ENCODE measurements around the gene OR4E1. TPM values are rescaled to one million over a fixed set of nuclear protein-coding genes. Genes with fewer than 3 reads are reported as not detected.
"Not testable (repeated sequence)": the region's sequence is repeated elsewhere in the genome, so short reads cannot be mapped to it uniquely, and the experiment has no call there.

Gene OR4E1
- total RNA-seq = 0.05 TPM in 1 of 2 replicates, not detected in the other

DNA sequence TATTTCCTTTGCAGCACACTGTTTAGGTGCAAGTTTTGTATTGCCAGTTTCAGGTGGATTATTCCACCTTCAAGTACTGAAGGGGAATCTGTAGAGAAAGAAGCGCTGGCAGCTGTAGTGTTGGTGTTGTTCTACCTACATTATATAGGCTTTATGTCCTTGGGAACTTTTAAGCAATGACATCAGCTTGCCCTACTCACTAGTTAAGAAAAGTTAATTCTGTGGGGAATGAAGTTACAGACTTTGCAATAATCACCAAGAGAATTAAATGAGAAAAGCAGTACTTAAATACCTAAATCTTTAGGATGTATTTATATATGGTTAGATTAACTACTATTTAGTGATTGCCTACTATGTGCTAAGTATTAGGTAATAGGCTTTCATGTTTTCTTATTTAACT lies at the start of gene OR4E1:
Gene OR4E1, minus strand, starts transcription at position 101 of the 400 bp plus-strand sequence. CDS start 2,883 bp downstream, outside the sequence.
- intact Hi-C loops (cut with micrococcal nuclease) = no loop called here

GRCh38 chr14:21721504-21721903 lies 47.9 kb upstream of the OR4E1 start:
- intact Hi-C loops (cut with micrococcal nuclease) = loop anchor here (5.0 kb wide), 1 partner anchor 806 kb away; no protein-coding TSS in a partner anchor

- intact Hi-C loops (cut with micrococcal nuclease) = loop anchor here (5.0 kb wide), 1 partner anchor 807 kb away; no protein-coding TSS in a partner anchor
Measured at GRCh38 chr14:21719841-21720240, 46.2 kb upstream of the OR4E1 start.

GRCh38 chr14:21714318-21714929 lies 40.8 kb upstream of the OR4E1 start:
- intact Hi-C loops (cut with micrococcal nuclease) = no loop called here

- intact Hi-C loops (cut with micrococcal nuclease) = no loop called here
Measured at GRCh38 chr14:21712036-21712435, 38.4 kb upstream of the OR4E1 start.

- intact Hi-C loops (cut with micrococcal nuclease) = no loop called here
Measured at GRCh38 chr14:21711360-21711961, 37.8 kb upstream of the OR4E1 start.

- intact Hi-C loops (cut with micrococcal nuclease) = no loop called here
Measured at GRCh38 chr14:21704338-21704737, 30.7 kb upstream of the OR4E1 start.

GRCh38 chr14:21703357-21704326 lies 30.0 kb upstream of the OR4E1 start:
- intact Hi-C loops (cut with micrococcal nuclease) = no loop called here

- intact Hi-C loops (cut with micrococcal nuclease) = no loop called here
Measured at GRCh38 chr14:21702316-21702715, 28.7 kb upstream of the OR4E1 start.

GRCh38 chr14:21699551-21699950 lies 25.9 kb upstream of the OR4E1 start:
- intact Hi-C loops (cut with micrococcal nuclease) = no loop called here

- intact Hi-C loops (cut with micrococcal nuclease) = not testable (repeated sequence)
Measured at GRCh38 chr14:21698538-21698937, 24.9 kb upstream of the OR4E1 start.

DNA sequence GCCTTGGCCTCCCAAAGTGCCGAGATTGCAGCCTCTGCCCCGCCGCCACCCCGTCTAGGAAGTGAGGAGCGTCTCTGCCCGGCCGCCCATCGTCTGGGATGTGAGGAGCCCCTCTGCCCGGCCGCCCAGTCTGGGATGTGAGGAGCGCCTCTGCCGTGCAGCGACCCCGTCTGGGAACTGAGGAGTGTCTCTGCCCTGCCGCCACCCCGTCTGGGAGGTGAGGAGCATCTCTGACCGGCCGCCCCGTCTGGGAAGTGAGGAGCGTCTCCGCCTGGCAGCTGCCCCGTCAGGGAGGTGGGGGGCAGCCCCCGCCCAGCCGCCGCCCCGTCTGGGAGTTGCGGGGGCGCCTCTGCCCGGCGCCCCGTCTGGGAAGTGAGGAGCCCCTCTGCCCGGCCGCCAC lies 24.0 kb upstream of the OR4E1 start:
- intact Hi-C loops (cut with micrococcal nuclease) = not testable (repeated sequence)

DNA sequence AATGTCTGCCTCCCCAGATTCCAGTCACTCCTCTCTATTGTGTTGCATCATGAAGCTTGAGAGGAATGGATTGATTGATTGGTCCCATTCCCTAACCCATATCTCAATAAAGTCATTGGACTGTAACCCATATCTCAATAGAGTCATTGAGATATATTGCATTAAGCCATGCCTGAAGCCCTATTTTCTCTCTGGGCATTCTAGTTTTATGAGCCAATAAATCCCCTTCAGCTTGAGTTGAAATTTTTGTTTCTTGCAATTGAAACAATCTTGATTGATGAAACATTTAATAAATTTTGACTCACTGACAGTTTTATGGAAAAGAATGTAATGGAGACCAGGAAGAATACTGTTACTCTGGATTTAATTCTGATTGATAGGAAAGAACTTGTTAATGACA lies 20.8 kb upstream of the OR4E1 start:
- intact Hi-C loops (cut with micrococcal nuclease) = no loop called here

- intact Hi-C loops (cut with micrococcal nuclease) = no loop called here
Measured at GRCh38 chr14:21686468-21686867, 12.8 kb upstream of the OR4E1 start.

DNA sequence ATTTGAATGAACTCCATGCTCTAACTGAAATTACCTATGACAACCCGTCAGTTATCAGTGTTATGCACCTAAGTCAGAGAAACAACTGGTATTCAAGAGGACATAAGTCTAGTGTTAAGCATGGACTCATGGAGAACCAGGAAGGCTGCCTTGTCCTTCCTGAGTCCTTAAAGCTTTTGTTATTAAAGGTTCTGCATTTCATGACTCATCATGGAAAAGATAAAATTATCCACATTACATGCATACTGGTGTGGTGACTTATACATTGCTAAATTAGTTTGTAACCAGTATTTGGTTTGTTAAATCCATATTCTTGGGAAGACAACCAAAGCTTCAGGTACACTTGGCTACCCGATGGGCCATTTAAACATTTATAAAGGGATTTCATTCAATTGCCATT lies 6.5 kb upstream of the OR4E1 start:
- intact Hi-C loops (cut with micrococcal nuclease) = no loop called here

DNA sequence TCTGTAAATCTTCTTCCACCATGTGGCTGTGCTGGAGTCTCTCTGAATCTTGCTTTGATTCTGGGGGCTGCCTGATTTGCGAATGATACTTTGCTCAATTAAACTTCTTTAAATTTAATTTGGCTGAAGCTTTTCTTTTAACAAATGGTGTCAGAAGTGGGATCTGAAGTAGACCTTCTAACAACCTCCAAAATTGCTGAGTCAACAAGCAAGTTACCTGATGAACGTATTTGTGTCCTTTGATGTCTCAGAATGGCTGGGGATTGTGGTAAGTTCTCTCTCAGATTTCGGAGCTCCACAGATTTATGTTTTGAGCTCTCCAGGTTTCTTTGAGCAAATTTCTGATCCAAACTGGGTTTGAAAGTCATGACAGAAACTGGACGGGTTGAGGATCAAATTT lies 1.9 kb upstream of the OR4E1 start:
- intact Hi-C loops (cut with micrococcal nuclease) = no loop called here

DNA sequence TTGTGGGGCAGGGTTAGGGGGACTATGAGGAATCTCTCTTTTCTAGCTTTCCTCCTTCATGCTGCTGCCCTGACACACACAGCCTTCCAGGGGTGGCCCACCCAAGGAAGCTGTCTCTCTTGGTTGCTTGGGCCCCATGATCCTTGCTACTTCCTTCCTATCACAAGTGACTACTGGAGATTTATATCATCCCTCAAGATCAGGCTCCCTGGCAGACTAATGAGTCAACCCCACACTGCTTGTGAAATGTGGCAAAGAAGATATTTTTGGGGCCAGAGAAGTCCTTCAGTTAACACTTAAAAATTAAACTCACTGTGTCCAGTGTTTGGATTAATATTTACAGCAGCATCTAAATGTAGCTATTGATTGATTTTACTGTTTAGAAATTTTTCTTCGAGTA lies 1.5 kb downstream of the OR4E1 start:
- intact Hi-C loops (cut with micrococcal nuclease) = no loop called here

- intact Hi-C loops (cut with micrococcal nuclease) = no loop called here
Measured at GRCh38 chr14:21671371-21671770, 2.2 kb downstream of the OR4E1 start.

DNA sequence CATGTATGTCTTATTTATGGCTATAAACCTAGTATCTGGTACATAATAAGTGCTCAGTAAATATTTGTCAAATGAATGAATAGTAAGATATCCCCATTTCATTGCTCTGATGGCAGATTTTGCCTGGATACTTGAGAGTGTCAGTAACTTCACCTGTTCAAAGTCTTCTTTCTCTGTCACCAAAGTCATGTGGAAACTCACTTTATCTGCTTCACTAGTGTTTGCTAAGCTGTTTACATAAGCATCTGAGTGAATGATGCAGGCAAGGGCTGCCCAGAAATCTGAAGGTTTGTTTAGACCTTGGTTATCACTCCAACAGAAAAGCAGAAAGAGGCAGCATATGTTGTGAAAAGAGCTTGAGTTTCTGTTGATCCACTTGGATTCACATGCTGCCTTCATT lies 4.3 kb downstream of the OR4E1 start:
- intact Hi-C loops (cut with micrococcal nuclease) = no loop called here

DNA sequence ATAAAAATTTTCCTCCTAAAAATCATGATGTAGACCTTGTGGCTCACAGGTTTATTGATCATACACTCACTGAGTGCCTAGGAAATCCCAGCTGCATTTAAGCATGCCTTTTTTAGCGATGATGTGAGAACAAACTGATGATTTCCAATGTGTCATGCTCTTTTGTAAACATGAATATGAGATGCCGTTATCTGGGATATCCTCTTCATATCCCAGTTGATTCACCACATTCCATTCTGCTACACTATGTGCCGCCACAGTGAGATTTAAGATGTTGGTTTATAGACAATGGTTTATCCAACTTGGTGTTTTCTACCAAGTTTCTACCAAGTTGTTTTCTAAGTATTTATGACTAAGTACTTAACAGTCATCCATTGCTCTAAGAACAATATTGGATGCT lies 5.2 kb downstream of the OR4E1 start:
- intact Hi-C loops (cut with micrococcal nuclease) = no loop called here

DNA sequence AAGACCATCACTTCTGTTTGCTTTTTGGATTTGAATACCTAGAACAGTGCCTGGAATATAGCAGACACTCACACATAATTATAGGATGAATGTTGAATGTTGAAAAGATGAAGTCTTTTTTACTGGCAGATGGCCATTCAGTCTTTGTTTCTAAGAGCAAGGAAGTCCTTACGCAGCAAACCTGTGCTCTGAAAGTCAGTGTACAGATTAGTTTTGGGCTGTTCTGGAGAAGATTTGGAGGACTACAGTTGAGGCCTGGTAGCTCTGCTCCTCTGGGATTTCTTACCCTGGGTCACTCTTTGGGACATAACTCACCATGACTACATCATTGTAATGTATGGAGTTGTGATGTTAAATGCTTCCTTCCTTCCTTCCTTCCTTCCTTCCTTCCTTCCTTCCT lies 16.6 kb downstream of the OR4E1 start:
- intact Hi-C loops (cut with micrococcal nuclease) = no loop called here

DNA sequence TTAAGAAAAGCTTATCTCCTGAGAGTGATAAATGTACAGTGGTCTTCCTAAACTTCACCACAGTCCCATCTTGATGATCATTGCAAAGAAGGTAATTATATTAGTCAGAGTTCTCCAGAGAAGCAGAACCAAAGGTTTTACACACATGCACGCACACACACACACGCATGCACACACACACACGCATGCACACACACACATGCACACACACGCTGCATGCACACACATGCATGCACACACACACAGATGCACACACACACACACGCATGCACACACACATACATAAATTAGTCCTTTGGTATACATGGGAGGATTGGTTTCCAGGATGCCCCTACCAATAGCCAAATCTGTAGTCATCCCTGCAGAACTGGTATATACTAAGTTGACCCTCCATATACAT lies 19.4 kb downstream of the OR4E1 start:
- intact Hi-C loops (cut with micrococcal nuclease) = no loop called here

All from T-helper 1 cell treated with Interleukin-12 subunit alpha and Interleukin-12 subunit beta and Interleukin-4 antibody, amounts not matched to agents 30 ng/mL and 1 ng/mL, for 36 hours (primary cell).